ENCODE results near the gene ZP4. TPM values are rescaled to one million over a fixed set of nuclear protein-coding genes. Genes with fewer than 3 reads are reported as not detected.

ZP4 gene
- total and polyA plus RNA-seq, 2 of the 8 experiments (the other 6 are each of a cell fraction or from before 2014, with no cell fraction given) = not detected

- no peak for TF ChIP-seq RNF2 (IDR thresholded peaks at IDR 0.05; ENCODE audit: borderline replicate concordance, low read depth, low read length, missing control alignments, poor library complexity, severe bottlenecking)
- TF ChIP-seq SP2 (IDR thresholded peaks at IDR 0.05; ENCODE audit: low read length) = no peak
- no peak for TF ChIP-seq POU5F1 (IDR thresholded peaks at IDR 0.05; ENCODE audit: low read depth, low read length)
These were observed 544 bp upstream of the ZP4 start (continued) for GRCh38 chr1:237891266-237891665.
